OCI-LY3 (cell line): ENCODE measurements around the gene KATNB1.
"Not testable (repeated sequence)": the region's sequence is repeated elsewhere in the genome, so short reads cannot be mapped to it uniquely, and the experiment has no call there.

Experiments
- H2AFZ ChIP-seq: fragments of 200-600, 300-600 bp; shearing (Covaris generic); 2 replicates; pipeline ENCODE4 v1.6.0; 2014; ENCODE audit warnings: antibody characterized with exemption, low read depth, low read length
- H3K27ac ChIP-seq: fragments of 200-600, 300-600 bp; sonication (generic); 2 replicates; pipeline ENCODE4 v1.5.1; 2014; ENCODE audit warnings: mild to moderate bottlenecking, low read length, moderate library complexity, mixed read lengths
- H3K27me3 ChIP-seq: fragments of 200-600, 300-600 bp; sonication (generic); 2 replicates; pipeline ENCODE4 v1.6.1; 2014; ENCODE audit warnings: low read depth, low read length, mixed read lengths
- H3K36me3 ChIP-seq: fragments of 200-600, 300-600 bp; sonication (generic); replicated peaks from 2 replicates; pipeline ENCODE3; 2014; ENCODE audit warnings: low read depth, low read length, mixed read lengths
- H3K4me1 ChIP-seq: fragments of 300-600, 200-600 bp; sonication (generic); 2 replicates; pipeline ENCODE4 v1.6.1; 2014; ENCODE audit warnings: low read length, mixed read lengths
- H3K4me2 ChIP-seq: fragments of 200-600, 300-600 bp; sonication (generic); 2 replicates; pipeline ENCODE4 v1.6.1; 2014; ENCODE audit warnings: low read length, mixed read lengths
- H3K4me3 ChIP-seq: fragments of 300-600, 200-600 bp; sonication (generic); 2 replicates; pipeline ENCODE4 v1.5.1; 2014; ENCODE audit warnings: antibody characterized with exemption, mild to moderate bottlenecking, low read length, moderate library complexity
- H3K79me2 ChIP-seq: fragments of 300-600, 200-600 bp; shearing (Covaris generic); 2 replicates; pipeline ENCODE4 v1.6.1; 2014; ENCODE audit warnings: mild to moderate bottlenecking, low read length, mixed read lengths
- H3K9ac ChIP-seq: fragments of 300-600, 200-600 bp; shearing (Covaris generic); 2 replicates; pipeline ENCODE4 v1.6.0; 2014; ENCODE audit warnings: mild to moderate bottlenecking, low read length, moderate library complexity
- H3K9me3 ChIP-seq: fragments of 200-600, 300-600 bp; shearing (Covaris generic); 2 replicates; pipeline ENCODE4 v1.6.1; 2014; ENCODE audit warnings: low read length, mixed read lengths; ENCODE audit not compliant: insufficient read depth
- H4K20me1 ChIP-seq: fragments of 200-600, 300-600 bp; sonication (generic); 2 replicates; pipeline ENCODE4 v1.6.1; 2016; ENCODE audit warnings: low read length, mixed read lengths; ENCODE audit not compliant: insufficient read depth
- EZH2phosphoT487 ChIP-seq: fragments of 200-600 bp; shearing (Covaris generic); IDR thresholded peaks from 2 replicates; pipeline ENCODE4 v1.6.1; 2018; ENCODE audit warnings: antibody characterized with exemption, mixed run types, low read depth
- TF ChIP-seq, protein P1 (sequence below): fragments of 200-600, 300-600 bp; sonication (generic); IDR thresholded peaks from 2 replicates; pipeline ENCODE4 v1.5.1; 2014; ENCODE audit warnings: antibody characterized with exemption, low read length, low read depth

KATNB1 gene

DNA sequence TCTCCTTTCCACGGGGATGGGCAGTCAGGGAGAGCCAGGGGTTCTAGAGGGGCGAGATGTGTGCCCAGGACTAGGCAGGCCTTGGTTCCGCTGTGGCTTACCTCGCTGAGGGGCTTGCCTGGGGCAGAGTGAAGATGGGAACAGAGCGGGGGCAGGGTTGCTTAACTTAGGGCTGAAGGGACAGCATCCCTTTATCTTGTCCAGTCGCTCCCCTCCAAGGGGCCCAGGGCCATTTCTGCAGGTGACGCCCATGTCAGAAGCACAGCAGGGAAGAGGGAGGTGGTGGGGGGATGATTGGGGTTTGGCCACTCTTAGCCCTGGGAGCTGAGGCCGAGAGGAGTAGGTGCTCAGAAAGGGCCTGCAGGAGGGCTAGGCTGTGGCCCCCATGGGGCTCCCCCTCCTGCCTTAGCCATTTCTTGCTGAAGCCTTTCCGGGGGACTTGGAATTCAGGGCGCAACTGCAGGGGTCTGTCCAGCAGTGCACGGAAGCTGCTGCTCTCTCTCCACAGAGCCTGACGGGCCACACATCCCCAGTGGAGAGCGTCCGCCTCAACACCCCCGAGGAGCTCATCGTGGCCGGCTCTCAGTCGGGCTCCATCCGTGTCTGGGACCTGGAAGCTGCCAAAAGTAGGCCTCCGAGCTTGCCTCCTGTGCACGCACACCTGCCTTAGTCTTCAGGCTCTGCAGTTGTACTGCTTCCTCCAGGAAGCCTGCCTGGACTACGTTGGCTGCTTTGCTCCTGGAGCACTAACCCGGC is 8.5 kb downstream of the KATNB1 start:
- no peaks in the 10 kb centered on the region for H4K20me1 ChIP-seq
- no peak overlapping the region for H3K4me3 ChIP-seq
- no peaks in the 10 kb centered on the region for H3K27me3 ChIP-seq
- H3K27ac ChIP-seq: no peak overlapping the region
- TF ChIP-seq, protein P1, sequence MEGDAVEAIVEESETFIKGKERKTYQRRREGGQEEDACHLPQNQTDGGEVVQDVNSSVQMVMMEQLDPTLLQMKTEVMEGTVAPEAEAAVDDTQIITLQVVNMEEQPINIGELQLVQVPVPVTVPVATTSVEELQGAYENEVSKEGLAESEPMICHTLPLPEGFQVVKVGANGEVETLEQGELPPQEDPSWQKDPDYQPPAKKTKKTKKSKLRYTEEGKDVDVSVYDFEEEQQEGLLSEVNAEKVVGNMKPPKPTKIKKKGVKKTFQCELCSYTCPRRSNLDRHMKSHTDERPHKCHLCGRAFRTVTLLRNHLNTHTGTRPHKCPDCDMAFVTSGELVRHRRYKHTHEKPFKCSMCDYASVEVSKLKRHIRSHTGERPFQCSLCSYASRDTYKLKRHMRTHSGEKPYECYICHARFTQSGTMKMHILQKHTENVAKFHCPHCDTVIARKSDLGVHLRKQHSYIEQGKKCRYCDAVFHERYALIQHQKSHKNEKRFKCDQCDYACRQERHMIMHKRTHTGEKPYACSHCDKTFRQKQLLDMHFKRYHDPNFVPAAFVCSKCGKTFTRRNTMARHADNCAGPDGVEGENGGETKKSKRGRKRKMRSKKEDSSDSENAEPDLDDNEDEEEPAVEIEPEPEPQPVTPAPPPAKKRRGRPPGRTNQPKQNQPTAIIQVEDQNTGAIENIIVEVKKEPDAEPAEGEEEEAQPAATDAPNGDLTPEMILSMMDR: no peak
- no peak for TF ChIP-seq EZH2phosphoT487
- no peaks in the 10 kb centered on the region for H3K79me2 ChIP-seq
- H2AFZ ChIP-seq: no peak overlapping the region
- no peaks in the 10 kb centered on the region for H3K4me1 ChIP-seq
- no peaks in the 10 kb centered on the region for H3K9me3 ChIP-seq
- H3K4me2 ChIP-seq: no peak overlapping the region
- H3K36me3 ChIP-seq: no peaks in the 10 kb centered on the region
- no peak overlapping the region for H3K9ac ChIP-seq

DNA sequence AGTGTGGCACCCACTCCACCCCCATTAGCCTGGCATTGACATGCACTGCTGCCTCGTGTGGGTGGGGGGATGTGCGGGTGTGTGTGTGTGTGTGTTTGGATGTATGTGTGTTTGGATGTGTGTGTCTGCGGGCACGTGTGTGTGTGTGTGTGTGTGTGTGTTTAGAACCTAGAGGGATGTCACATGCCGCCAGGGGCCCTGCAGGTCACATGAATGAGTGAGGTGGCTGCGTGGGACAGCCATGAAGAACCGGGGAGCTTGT is 9.0 kb downstream of the KATNB1 start:
- no peaks in the 10 kb centered on the region for H3K36me3 ChIP-seq
- no peaks in the 10 kb centered on the region for H3K4me1 ChIP-seq
- no peak overlapping the region for H3K27ac ChIP-seq
- no peak overlapping the region for H2AFZ ChIP-seq
- H4K20me1 ChIP-seq: no peaks in the 10 kb centered on the region
- no peaks in the 10 kb centered on the region for H3K9me3 ChIP-seq
- TF ChIP-seq EZH2phosphoT487: no peak
- TF ChIP-seq, protein P1: no peak
- H3K27me3 ChIP-seq: no peaks in the 10 kb centered on the region
- H3K4me3 ChIP-seq: no peak overlapping the region
- no peak overlapping the region for H3K9ac ChIP-seq
- no peak overlapping the region for H3K4me2 ChIP-seq
- H3K79me2 ChIP-seq: no peaks in the 10 kb centered on the region

DNA sequence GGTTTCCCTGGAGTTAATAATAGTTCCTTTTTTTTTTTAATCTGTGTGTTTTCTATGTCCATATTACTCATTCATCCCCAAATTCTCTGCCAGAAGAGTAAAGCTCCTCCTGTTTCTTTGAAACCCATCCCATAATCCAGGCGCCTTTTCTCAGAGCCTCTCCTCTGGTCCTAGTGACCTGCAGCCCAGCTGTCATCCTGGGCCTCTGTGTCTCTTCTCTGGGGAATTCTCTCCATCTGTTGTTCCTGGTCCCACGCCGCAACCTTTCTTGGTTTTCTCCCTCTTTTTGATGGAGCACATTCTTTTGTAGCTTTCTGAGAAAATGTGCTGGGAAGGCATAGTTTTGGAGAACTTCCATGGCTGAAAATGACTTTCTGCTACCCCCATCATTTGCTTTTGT is 10.2 kb downstream of the KATNB1 start:
- Histone ChIP-seq H3K4me3 (no peak overlapping the region), H3K9ac (no peak overlapping the region), H3K36me3 (no peaks in the 10 kb centered on the region), H3K79me2 (no peaks in the 10 kb centered on the region), H3K4me2 (no peak overlapping the region), H4K20me1 (no peaks in the 10 kb centered on the region), H2AFZ (no peak overlapping the region), H3K9me3 (no peaks in the 10 kb centered on the region), H3K27me3 (no peaks in the 10 kb centered on the region), H3K4me1 (no peaks in the 10 kb centered on the region), H3K27ac (no peak overlapping the region)
- TF ChIP-seq EZH2phosphoT487: no peak
- TF ChIP-seq, protein P1: no peak

DNA sequence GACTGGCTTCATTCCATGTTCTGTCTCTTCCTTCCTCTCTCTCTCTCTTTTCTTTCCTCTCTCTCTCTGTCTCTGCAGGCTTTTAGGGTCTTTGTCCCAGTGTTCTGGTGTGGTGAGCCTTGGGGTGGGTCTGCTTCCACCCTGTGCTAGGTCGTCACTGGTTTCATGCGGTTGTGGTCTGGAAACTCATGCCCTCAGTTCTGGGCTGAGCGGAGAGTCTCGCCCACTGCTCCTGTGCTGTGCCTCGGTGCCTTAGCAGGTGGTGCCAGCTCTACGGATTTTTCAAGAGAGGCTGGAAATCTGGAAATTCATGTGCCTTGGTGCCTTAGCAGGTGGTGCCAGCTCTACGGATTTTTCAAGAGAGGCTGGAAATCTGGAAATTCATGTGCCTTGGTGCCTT is 10.7 kb downstream of the KATNB1 start:
- not testable (repeated sequence) for H3K4me2 ChIP-seq, H3K4me3 ChIP-seq, H3K36me3 ChIP-seq

More for the DNA sequence above, 10.7 kb downstream of the KATNB1 start:
- not testable (repeated sequence) for H3K9ac ChIP-seq, H3K9me3 ChIP-seq, H3K27me3 ChIP-seq, H2AFZ ChIP-seq, H3K4me1 ChIP-seq, H3K27ac ChIP-seq, H3K79me2 ChIP-seq, H4K20me1 ChIP-seq
